GM23338 (cell line): ENCODE measurements around the gene ST3GAL6.

ENCODE experiments used
- CREB1 ChIP-seq: fragments of 250-450 bp; sonication (Bioruptor Pico); IDR thresholded peaks from 2 replicates; pipeline ENCODE4 v1.5.0; 2020; ENCODE audit warnings: low read depth, mild to moderate bottlenecking, moderate library complexity
- CTCF ChIP-seq, 2 experiments: fragments of 200-600 bp in 1 of 2; sonication (generic) in 1 of 2; conservative IDR thresholded peaks; 2 replicates each; pipeline versions ENCODE4 v1.5.1 to v1.6.1; 2016 to 2017; ENCODE audit warnings: antibody characterized with exemption in 2 of 2, low read depth in 2 of 2, mild to moderate bottlenecking in 2 of 2, moderate library complexity in 1 of 2
- EZH2 ChIP-seq: fragments of 200-600 bp; sonication (generic); IDR thresholded peaks from one replicate; pipeline ENCODE4 v1.8.0; 2017; ENCODE audit warnings: antibody characterized with exemption, mild to moderate bottlenecking, low read depth; ENCODE audit not compliant: unreplicated experiment
- NANOG ChIP-seq: IDR thresholded peaks from 2 replicates; pipeline ENCODE4 v1.6.1; 2016; ENCODE audit warnings: antibody characterized with exemption, borderline replicate concordance
- POLR2AphosphoS5 ChIP-seq: IDR thresholded peaks from 2 replicates; pipeline ENCODE4 v1.6.1; 2016; ENCODE audit warnings: antibody characterized with exemption, low read depth
- STAT1 ChIP-seq: IDR thresholded peaks from one replicate; pipeline ENCODE4 v1.6.1; 2016; ENCODE audit warnings: antibody characterized with exemption; ENCODE audit not compliant: unreplicated experiment
- ZNF331 ChIP-seq: fragments of 250-450 bp; sonication (Bioruptor Pico); IDR thresholded peaks from 2 replicates; pipeline ENCODE4 v1.5.0; 2020; ENCODE audit warnings: low read depth, mild to moderate bottlenecking, moderate library complexity

GRCh38 chr3:98778852-98779413, 15.8 kb downstream of the ST3GAL6 start:
- TF ChIP-seq CTCF (conservative IDR thresholded peaks at IDR 0.05; ENCODE audit: low read depth in 2 of 2) = no peak
- TF ChIP-seq EZH2 = no peak
- TF ChIP-seq POLR2AphosphoS5 = no peak
- TF ChIP-seq ZNF331 (CRISPR knock-in tag) = no peak
- TF ChIP-seq NANOG = no peak
- no peak for TF ChIP-seq STAT1
- TF ChIP-seq CREB1 = no peak
